Fibroblast of lung (primary cell): ENCODE data around the gene PDLIM4.

Experiments used
- EZH2 ChIP-seq: IDR thresholded peaks from 2 replicates; pipeline ENCODE4 v1.5.1; 2012; ENCODE audit warnings: low read length, control low read depth, mild to moderate bottlenecking; ENCODE audit errors: missing control alignments
- TF ChIP-seq, protein P1 (sequence below), 2 donors: IDR thresholded peaks in 1 of 2; conservative IDR thresholded peaks in 1 of 2; 1 replicate in 1 of 2; 2 replicates in 1 of 2; pipeline ENCODE4 v1.5.1; 2011 to 2012; ENCODE audit warnings: low read length in 2 of 2, control low read depth in 1 of 2, inconsistent platforms in 1 of 2, low read depth in 1 of 2, mild to moderate bottlenecking in 1 of 2

DNA sequence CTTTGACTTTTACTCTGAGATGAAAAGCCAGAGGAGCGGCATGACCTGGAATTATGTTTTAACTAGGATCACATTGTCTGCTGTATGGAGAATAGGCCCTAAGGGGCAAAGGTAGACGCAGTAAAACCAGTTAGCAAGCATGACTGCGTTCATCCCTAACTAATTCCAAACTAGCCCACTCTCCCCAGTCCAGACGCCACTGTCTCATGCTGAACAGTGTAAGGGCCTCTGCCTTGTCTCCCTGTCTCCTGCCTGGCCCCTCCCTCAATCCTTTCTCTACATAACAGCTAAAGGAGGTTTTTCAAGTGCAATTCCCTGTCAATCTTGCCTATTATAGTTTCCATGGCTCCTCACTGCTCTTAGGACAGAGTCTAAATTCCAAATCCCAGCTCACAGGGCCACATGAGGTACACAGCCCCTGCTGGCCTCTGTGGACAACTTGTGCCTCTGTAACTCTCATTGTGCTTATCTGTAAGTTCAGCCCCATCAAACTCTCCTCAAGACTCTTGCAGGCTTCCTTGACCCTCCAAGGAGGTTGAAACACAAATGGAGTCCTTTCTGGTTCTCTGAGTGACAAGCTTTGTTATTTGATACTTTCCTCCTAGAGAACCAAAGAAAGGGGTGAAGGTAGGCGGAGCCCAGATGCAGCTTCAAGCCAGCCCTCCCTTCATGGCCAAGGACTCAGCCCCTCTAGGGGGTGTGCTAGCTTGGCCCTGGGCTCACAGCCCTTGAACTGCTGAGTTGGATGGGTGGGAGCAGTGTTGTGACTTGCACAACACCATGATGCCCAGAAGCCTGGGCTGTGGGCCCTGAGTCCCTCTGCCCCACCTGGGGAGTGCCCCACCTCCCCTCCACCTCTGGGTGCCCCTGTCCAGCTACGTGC is 20.7 kb downstream of the PDLIM4 start:
- TF ChIP-seq, protein P1, sequence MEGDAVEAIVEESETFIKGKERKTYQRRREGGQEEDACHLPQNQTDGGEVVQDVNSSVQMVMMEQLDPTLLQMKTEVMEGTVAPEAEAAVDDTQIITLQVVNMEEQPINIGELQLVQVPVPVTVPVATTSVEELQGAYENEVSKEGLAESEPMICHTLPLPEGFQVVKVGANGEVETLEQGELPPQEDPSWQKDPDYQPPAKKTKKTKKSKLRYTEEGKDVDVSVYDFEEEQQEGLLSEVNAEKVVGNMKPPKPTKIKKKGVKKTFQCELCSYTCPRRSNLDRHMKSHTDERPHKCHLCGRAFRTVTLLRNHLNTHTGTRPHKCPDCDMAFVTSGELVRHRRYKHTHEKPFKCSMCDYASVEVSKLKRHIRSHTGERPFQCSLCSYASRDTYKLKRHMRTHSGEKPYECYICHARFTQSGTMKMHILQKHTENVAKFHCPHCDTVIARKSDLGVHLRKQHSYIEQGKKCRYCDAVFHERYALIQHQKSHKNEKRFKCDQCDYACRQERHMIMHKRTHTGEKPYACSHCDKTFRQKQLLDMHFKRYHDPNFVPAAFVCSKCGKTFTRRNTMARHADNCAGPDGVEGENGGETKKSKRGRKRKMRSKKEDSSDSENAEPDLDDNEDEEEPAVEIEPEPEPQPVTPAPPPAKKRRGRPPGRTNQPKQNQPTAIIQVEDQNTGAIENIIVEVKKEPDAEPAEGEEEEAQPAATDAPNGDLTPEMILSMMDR (conservative IDR thresholded peaks at IDR 0.05 in 1 of 2, IDR thresholded peaks at IDR 0.05 in 1 of 2; ENCODE audit: low read depth in 1 of 2, low read length in 2 of 2) = no peak
- no peak for TF ChIP-seq EZH2
